KMS-11 (cell line): ENCODE measurements around the gene GALNT4.

Experiments
- H2AFZ ChIP-seq: fragments of 200-600 bp; sonication (generic); 2 replicates; pipeline ENCODE4 v1.6.1; 2016; ENCODE audit warnings: antibody characterized with exemption, mixed run types, low read depth
- H3K27ac ChIP-seq: fragments of 200-600 bp; sonication (generic); 2 replicates; pipeline ENCODE4 v1.6.1; 2016; ENCODE audit warnings: mild to moderate bottlenecking, mixed run types
- H3K27me3 ChIP-seq: fragments of 200-600 bp; sonication (generic); 2 replicates; pipeline ENCODE4 v1.6.1; 2017; ENCODE audit warnings: mild to moderate bottlenecking, low read depth, mixed run types, moderate library complexity; ENCODE audit not compliant: insufficient read depth
- H3K36me3 ChIP-seq: fragments of 200-600 bp; sonication (generic); 2 replicates; pipeline ENCODE4 v1.6.1; 2017; ENCODE audit warnings: mild to moderate bottlenecking, mixed run types; ENCODE audit not compliant: insufficient read depth
- H3K4me1 ChIP-seq: fragments of 200-600 bp; sonication (generic); 2 replicates; pipeline ENCODE4 v1.6.1; 2016; ENCODE audit warnings: mild to moderate bottlenecking, low read depth, mixed run types; ENCODE audit not compliant: poor library complexity, severe bottlenecking
- H3K4me2 ChIP-seq: fragments of 200-600 bp; sonication (generic); 2 replicates; pipeline ENCODE4 v1.7.0; 2016; ENCODE audit warnings: mild to moderate bottlenecking, mixed run types
- H3K4me3 ChIP-seq: fragments of 200-600 bp; sonication (generic); IDR thresholded peaks from 2 replicates; pipeline ENCODE4 v1.6.1; 2017; ENCODE audit warnings: low read depth, low read length, mixed read lengths; ENCODE audit not compliant: insufficient read depth
- H3K79me2 ChIP-seq: fragments of 200-600 bp; sonication (generic); 2 replicates; pipeline ENCODE4 v1.6.1; 2016; ENCODE audit warnings: low read depth, mixed run types; ENCODE audit not compliant: insufficient read depth
- H3K9ac ChIP-seq: fragments of 200-600 bp; sonication (generic); 2 replicates; pipeline ENCODE4 v1.6.1; 2016; ENCODE audit warnings: mild to moderate bottlenecking, mixed run types
- H4K20me1 ChIP-seq: fragments of 200-600 bp; sonication (generic); 2 replicates; pipeline ENCODE4 v1.6.1; 2016; ENCODE audit warnings: mild to moderate bottlenecking, mixed run types; ENCODE audit not compliant: insufficient read depth
- TF ChIP-seq, protein P1 (sequence below): fragments of 200-600 bp; sonication (generic); conservative IDR thresholded peaks from 2 replicates; pipeline ENCODE4 v1.6.1; 2017; ENCODE audit warnings: low read depth, mild to moderate bottlenecking, antibody characterized with exemption, low read length, moderate library complexity, mixed read lengths

GALNT4 gene

DNA sequence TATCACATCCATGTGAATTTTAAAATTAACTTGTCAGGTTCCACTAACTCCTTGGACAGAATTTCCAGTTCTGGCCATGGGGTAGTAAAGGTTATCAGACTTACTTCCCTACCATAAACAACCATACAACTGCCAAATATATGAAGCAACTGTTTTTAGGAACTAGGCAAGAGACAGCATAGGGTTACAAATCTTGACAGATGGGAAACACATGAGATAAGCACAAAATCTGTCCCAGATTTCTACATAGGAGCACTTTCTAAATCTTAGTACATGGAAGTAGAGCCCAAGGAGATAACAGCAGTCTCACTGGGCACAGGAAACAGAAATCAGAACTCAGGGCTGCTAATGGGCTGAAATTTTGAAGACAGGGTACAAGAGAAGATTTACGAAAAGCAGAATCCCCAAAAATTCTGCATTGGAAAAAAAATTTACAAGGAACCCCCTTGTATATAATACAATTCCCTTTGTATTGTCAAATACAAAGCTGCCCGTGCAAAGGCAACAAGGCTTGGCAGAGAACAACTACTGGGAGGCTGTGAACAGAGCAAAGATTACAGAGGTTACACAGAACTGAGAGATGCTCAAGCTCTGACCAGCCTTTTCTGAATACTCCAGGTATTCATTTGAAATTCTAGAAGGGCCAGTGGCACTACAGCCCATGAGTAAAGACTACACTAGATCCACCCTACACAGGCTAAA is 43.2 kb downstream of the GALNT4 start:
- Histone ChIP-seq H3K27ac (no peak overlapping the region), H4K20me1 (no peaks in the 10 kb centered on the region), H3K27me3 (no peaks in the 10 kb centered on the region), H3K4me2 (no peak overlapping the region), H2AFZ (no peak overlapping the region), H3K36me3 (no peaks in the 10 kb centered on the region), H3K79me2 (no peaks in the 10 kb centered on the region), H3K9ac (no peak overlapping the region), H3K4me3 (no peak overlapping the region), H3K4me1 (no peaks in the 10 kb centered on the region)
- TF ChIP-seq, protein P1, sequence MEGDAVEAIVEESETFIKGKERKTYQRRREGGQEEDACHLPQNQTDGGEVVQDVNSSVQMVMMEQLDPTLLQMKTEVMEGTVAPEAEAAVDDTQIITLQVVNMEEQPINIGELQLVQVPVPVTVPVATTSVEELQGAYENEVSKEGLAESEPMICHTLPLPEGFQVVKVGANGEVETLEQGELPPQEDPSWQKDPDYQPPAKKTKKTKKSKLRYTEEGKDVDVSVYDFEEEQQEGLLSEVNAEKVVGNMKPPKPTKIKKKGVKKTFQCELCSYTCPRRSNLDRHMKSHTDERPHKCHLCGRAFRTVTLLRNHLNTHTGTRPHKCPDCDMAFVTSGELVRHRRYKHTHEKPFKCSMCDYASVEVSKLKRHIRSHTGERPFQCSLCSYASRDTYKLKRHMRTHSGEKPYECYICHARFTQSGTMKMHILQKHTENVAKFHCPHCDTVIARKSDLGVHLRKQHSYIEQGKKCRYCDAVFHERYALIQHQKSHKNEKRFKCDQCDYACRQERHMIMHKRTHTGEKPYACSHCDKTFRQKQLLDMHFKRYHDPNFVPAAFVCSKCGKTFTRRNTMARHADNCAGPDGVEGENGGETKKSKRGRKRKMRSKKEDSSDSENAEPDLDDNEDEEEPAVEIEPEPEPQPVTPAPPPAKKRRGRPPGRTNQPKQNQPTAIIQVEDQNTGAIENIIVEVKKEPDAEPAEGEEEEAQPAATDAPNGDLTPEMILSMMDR, result no peak

DNA sequence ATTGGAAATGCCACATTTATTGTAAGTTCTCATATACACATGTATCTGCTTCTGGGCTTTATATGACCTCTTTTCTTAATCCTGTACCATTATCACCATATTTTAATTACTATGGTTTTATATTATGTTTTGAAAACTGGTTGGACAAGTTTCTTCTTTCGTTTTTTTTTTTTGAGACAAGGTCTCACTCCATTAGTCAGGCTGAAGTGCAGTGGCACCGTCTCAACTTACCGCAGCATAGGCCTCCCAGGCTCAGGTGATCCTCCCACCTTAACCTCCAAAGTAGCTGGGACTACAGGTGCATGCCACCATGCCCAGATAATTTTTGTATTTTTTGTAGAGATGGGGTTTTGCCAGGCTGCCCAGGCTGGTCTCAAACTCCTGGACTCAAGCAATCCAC is 44.6 kb downstream of the GALNT4 start:
- Histone ChIP-seq H3K4me3 (no peak overlapping the region), H3K27me3 (no peaks in the 10 kb centered on the region), H3K4me2 (no peak overlapping the region), H3K79me2 (no peaks in the 10 kb centered on the region), H2AFZ (no peak overlapping the region), H4K20me1 (no peaks in the 10 kb centered on the region), H3K4me1 (peaks cover 12% of the 10 kb centered on the region), H3K36me3 (no peaks in the 10 kb centered on the region), H3K27ac (no peak overlapping the region), H3K9ac (no peak overlapping the region)
- TF ChIP-seq, protein P1, result no peak

DNA sequence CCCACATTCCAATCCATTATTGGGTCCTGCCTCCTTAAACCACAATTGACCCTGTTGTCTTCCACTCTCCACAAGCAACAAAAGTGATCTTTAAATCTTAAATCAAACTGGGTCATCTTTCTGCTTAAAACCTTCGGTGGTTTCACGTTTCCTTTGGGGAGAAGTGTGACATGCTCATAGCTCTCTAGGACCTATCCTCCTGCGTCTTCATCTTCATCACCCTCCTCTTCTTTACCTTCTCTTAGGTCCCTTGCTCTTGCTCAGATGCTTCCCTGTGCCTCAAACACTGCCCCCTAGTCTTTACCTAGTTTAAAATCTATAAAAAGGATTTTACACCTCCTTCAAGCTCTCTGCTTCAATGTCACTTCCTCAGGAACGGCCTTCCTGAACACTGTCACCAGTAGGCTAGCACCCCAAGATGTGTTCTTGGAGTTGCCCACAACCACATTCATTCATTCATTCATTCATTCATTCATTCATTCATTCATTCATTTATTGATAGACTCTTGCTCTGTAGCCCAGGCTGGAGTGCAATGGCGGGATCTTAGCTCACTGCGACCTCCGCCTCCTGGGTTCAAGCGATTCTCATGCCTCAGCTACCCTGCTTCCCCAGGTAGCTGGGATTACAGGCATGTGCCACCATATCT is 46.8 kb downstream of the GALNT4 start:
- Histone ChIP-seq H3K79me2 (no peaks in the 10 kb centered on the region), H3K9ac (no peak overlapping the region), H3K4me2 (no peak overlapping the region), H3K27ac (no peak overlapping the region), H4K20me1 (no peaks in the 10 kb centered on the region), H3K36me3 (no peaks in the 10 kb centered on the region), H3K4me3 (no peak overlapping the region), H3K4me1 (peaks cover 34% of the 10 kb centered on the region), H3K27me3 (no peaks in the 10 kb centered on the region), H2AFZ (no peak overlapping the region)
- TF ChIP-seq, protein P1, result no peak

DNA sequence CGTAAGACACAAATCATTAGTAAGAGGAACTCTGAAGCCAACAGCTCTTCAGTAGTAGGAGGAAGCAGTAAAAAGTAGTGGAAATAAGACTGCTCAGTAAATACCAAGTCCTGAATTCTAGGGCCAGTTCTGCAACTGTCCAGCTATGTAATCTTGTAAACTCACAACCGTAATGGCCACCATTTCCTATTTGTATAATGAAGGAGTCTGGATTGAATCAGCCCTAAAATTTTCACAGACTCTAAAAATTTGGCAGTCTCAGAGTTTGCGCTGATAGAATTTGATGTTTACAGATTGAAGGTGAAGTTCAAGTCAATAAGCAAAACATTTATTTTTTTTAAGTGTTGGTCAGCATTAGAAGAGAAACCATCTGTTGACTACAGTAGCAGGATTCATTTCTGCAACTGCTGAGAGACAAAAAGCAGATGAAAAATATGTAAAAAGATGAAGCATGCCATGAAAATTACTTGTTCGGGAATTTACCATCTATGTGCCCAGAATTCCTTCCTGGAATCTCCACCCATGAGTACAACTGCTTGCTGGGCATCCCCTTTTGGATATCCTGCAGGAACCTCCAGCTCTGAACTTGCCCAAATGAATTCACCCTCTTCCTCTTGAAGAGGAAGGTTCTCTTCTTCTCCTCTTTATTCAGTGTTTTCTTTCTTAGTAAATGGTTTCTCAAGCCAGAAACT is 47.5 kb downstream of the GALNT4 start:
- TF ChIP-seq, protein P1, result no peak
- peaks cover 37% of the 10 kb centered on the region for H3K4me1 ChIP-seq
- no peak overlapping the region for H3K27ac ChIP-seq
- no peaks in the 10 kb centered on the region for H4K20me1 ChIP-seq
- H3K9ac ChIP-seq, result no peak overlapping the region
- H3K4me3 ChIP-seq, result no peak overlapping the region
- no peaks in the 10 kb centered on the region for H3K36me3 ChIP-seq
- H3K4me2 ChIP-seq, result no peak overlapping the region
- no peaks in the 10 kb centered on the region for H3K27me3 ChIP-seq
- no peak overlapping the region for H2AFZ ChIP-seq
- no peaks in the 10 kb centered on the region for H3K79me2 ChIP-seq
